ENCODE data around the gene SMPD4.
"Not testable (repeated sequence)": the region's sequence is repeated elsewhere in the genome, so short reads cannot be mapped to it uniquely, and the experiment has no call there.

Gene SMPD4

GRCh38 chr2:130185436-130185835 lies 4.0 kb upstream of the SMPD4 start:
- Histone ChIP-seq H3K79me2 (ENCODE audit: control insufficient read depth, insufficient read depth, low read length, poor library complexity) (peaks cover 14% of the 10 kb centered on the region), H4K12ac (ENCODE audit: low read depth, low read length) (no peak overlapping the region), H2BK12ac (ENCODE audit: low read length) (no peak overlapping the region), H3K27ac (ENCODE audit: low read depth, low read length) (no peak overlapping the region), H3K27me3 (ENCODE audit: insufficient read depth, low read length) (no peaks in the 10 kb centered on the region), H3K14ac (ENCODE audit: low read length) (no peak overlapping the region), H2BK5ac (ENCODE audit: low read depth, low read length, poor library complexity) (no peak overlapping the region), H2BK120ac (ENCODE audit: insufficient read depth, low read length, poor library complexity) (no peak overlapping the region), H3K4me2 (ENCODE audit: low read length) (no peak overlapping the region), H3K79me1 (ENCODE audit: low read length) (peaks cover 12% of the 10 kb centered on the region), H2AK5ac (ENCODE audit: low read length) (no peak overlapping the region), H4K8ac (ENCODE audit: low read depth, low read length) (no peak overlapping the region), H3K36me3 (ENCODE audit: control insufficient read depth in 1 of 2, insufficient read depth in 2 of 2, low read length in 2 of 2) (peaks cover 9 to 11% of the 10 kb centered on the region in 2 experiments), H3K4me1 (ENCODE audit: control insufficient read depth in 1 of 2, insufficient read depth in 2 of 2, low read length in 2 of 2) (peaks cover 2 to 9% of the 10 kb centered on the region in 2 experiments), H3K9ac (ENCODE audit: low read length) (no peak overlapping the region), H3K18ac (ENCODE audit: low read length) (no peak overlapping the region), H3K9me3 (ENCODE audit: insufficient read depth, low read depth, low read length) (no peaks in the 10 kb centered on the region), H3K23ac (ENCODE audit: low read length) (no peak overlapping the region), H2AFZ (ENCODE audit: insufficient read depth, low read length, poor library complexity) (no peak overlapping the region), H3K4me3 (ENCODE audit: low read depth, low read length) (no peak overlapping the region), H4K91ac (ENCODE audit: low read depth, low read length) (no peak overlapping the region), H3K4ac (ENCODE audit: low read depth, low read length) (no peak overlapping the region)
- DNase-seq = no peak
- whole genome bisulfite sequencing (ENCODE audit: extremely low coverage, insufficient coverage, insufficient read length) = no CpG with 5 or more reads among the region's 10 CpGs

- no peak overlapping the region for H2BK12ac ChIP-seq (ENCODE audit: low read length)
- H3K79me1 ChIP-seq (ENCODE audit: low read length) = peaks cover 12% of the 10 kb centered on the region
- peaks cover 5 to 9% of the 10 kb centered on the region in 2 experiments for H3K4me1 ChIP-seq (ENCODE audit: control insufficient read depth in 1 of 2, insufficient read depth in 2 of 2, low read length in 2 of 2)
- no peak overlapping the region for H2AK5ac ChIP-seq (ENCODE audit: low read length)
- no peak overlapping the region for H3K4me3 ChIP-seq (ENCODE audit: low read depth, low read length)
- H3K79me2 ChIP-seq (ENCODE audit: control insufficient read depth, insufficient read depth, low read length, poor library complexity) = peaks cover 22% of the 10 kb centered on the region
- no peak overlapping the region for H3K18ac ChIP-seq (ENCODE audit: low read length)
- no peak overlapping the region for H3K9ac ChIP-seq (ENCODE audit: low read length)
- H3K27me3 ChIP-seq (ENCODE audit: insufficient read depth, low read length) = no peaks in the 10 kb centered on the region
- H3K36me3 ChIP-seq (ENCODE audit: control insufficient read depth in 1 of 2, insufficient read depth in 2 of 2, low read length in 2 of 2) = peaks cover 13 to 15% of the 10 kb centered on the region in 2 experiments
- no CpG with 5 or more reads among the region's 26 CpGs for WGBS (ENCODE audit: extremely low coverage, insufficient coverage, insufficient read length)
- H3K9me3 ChIP-seq (ENCODE audit: insufficient read depth, low read depth, low read length) = no peaks in the 10 kb centered on the region
- H2BK5ac ChIP-seq (ENCODE audit: low read depth, low read length, poor library complexity) = no peak overlapping the region
- H2BK120ac ChIP-seq (ENCODE audit: insufficient read depth, low read length, poor library complexity) = no peak overlapping the region
- no peak overlapping the region for H2AFZ ChIP-seq (ENCODE audit: insufficient read depth, low read length, poor library complexity)
- H4K8ac ChIP-seq (ENCODE audit: low read depth, low read length) = no peak overlapping the region
- H4K91ac ChIP-seq (ENCODE audit: low read depth, low read length) = no peak overlapping the region
- no peak overlapping the region for H3K23ac ChIP-seq (ENCODE audit: low read length)
- no peak overlapping the region for H3K27ac ChIP-seq (ENCODE audit: low read depth, low read length)
- H4K12ac ChIP-seq (ENCODE audit: low read depth, low read length) = no peak overlapping the region
- no peak for DNase-seq
- H3K4ac ChIP-seq (ENCODE audit: low read depth, low read length) = peak overlapping the region; percentile 19
- no peak overlapping the region for H3K4me2 ChIP-seq (ENCODE audit: low read length)
- H3K14ac ChIP-seq (ENCODE audit: low read length) = no peak overlapping the region
Measured at GRCh38 chr2:130183512-130184373, 2.3 kb upstream of the SMPD4 start.

- Histone ChIP-seq H3K79me1 (ENCODE audit: low read length) (peaks cover 12% of the 10 kb centered on the region), H3K4me2 (ENCODE audit: low read length) (peak overlapping the region; percentile 69), H4K12ac (ENCODE audit: low read depth, low read length) (peak overlapping the region; percentile 47), H3K4ac (ENCODE audit: low read depth, low read length) (peak overlapping the region; percentile 46), H3K14ac (ENCODE audit: low read length) (peak overlapping the region; percentile 6), H3K9ac (ENCODE audit: low read length) (peak overlapping the region; percentile 71), H4K8ac (ENCODE audit: low read depth, low read length) (peak overlapping the region; percentile 57), H3K79me2 (ENCODE audit: control insufficient read depth, insufficient read depth, low read length, poor library complexity) (peaks cover 22% of the 10 kb centered on the region), H2AK5ac (ENCODE audit: low read length) (peak overlapping the region; percentile 10), H3K4me3 (ENCODE audit: low read depth, low read length) (peak overlapping the region; percentile 72), H3K36me3 (ENCODE audit: control insufficient read depth in 1 of 2, insufficient read depth in 2 of 2, low read length in 2 of 2) (peaks cover 13 to 15% of the 10 kb centered on the region in 2 experiments), H2AFZ (ENCODE audit: insufficient read depth, low read length, poor library complexity) (peak overlapping the region; percentile 11), H3K23ac (ENCODE audit: low read length) (peak overlapping the region; percentile 33)
- H2BK5ac ChIP-seq (ENCODE audit: low read depth, low read length, poor library complexity); H3K27ac ChIP-seq (ENCODE audit: low read depth, low read length); H3K4me1 ChIP-seq (ENCODE audit: control insufficient read depth in 1 of 2, insufficient read depth in 2 of 2, low read length in 2 of 2); DNase-seq; H2BK12ac ChIP-seq (ENCODE audit: low read length); H3K18ac ChIP-seq (ENCODE audit: low read length); H3K27me3 ChIP-seq (ENCODE audit: insufficient read depth, low read length); H4K91ac ChIP-seq (ENCODE audit: low read depth, low read length); H2BK120ac ChIP-seq (ENCODE audit: insufficient read depth, low read length, poor library complexity); H3K9me3 ChIP-seq (ENCODE audit: insufficient read depth, low read depth, low read length): not testable (repeated sequence)
- no CpG with 5 or more reads among the region's 23 CpGs for WGBS (ENCODE audit: extremely low coverage, insufficient coverage, insufficient read length)
Measured at GRCh38 chr2:130182826-130183511, 1.6 kb upstream of the SMPD4 start.

DNA sequence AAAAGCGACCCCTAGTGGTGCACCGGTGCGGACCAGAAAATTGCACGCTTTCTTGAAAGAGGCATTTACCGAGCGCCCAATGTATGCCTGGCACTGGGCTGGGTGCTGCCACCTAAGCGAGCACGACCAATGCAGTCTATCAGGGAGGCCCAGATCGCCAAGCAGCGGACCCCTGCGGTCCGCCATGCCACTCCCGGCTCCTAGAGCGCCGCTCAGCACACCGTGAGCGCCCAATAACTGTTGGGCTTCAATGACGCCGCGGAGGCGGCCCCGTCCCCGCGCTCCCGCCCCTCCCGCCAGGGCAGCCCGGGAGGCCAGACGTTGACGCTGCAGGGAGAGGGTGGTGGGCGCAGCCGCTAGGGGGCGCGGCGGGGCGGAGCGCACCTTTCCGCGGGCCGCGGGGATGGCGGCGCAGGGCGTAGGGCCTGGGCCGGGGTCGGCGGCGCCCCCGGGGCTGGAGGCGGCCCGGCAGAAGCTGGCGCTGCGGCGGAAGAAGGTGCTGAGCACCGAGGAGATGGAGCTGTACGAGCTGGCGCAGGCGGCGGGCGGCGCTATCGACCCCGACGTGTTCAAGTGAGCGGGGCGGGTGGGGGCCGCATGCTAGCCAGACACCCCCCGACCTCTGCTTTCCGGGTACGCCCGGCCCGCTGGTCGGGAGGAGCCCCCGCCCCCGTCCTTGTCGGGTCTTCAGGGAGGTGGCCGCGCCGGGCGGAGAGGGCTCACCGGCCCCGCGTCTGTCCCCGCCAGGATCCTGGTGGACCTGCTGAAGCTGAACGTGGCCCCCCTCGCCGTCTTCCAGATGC lies 679 bp upstream of the SMPD4 start, which contains the start of gene MZT2B:
Gene MZT2B (plus strand): TSS at position 383 of the 803 bp plus-strand sequence. CDS start 21 bp downstream, at position 404.
- no CpG with 5 or more reads among the region's 86 CpGs for WGBS (ENCODE audit: extremely low coverage, insufficient coverage, insufficient read length)

More for the DNA sequence above, 679 bp upstream of the SMPD4 start, which contains the start of gene MZT2B:
- H2BK5ac ChIP-seq (ENCODE audit: low read depth, low read length, poor library complexity) = peak within 1 kb of the TSS; percentile 95
- H2BK12ac ChIP-seq (ENCODE audit: low read length); H3K27me3 ChIP-seq (ENCODE audit: insufficient read depth, low read length); H3K9me3 ChIP-seq (ENCODE audit: insufficient read depth, low read depth, low read length); H3K4me1 ChIP-seq (ENCODE audit: control insufficient read depth in 1 of 2, insufficient read depth in 2 of 2, low read length in 2 of 2): not testable (repeated sequence)
- H2BK120ac ChIP-seq (ENCODE audit: insufficient read depth, low read length, poor library complexity) = peak within 1 kb of the TSS; percentile 95
- H3K4me2 ChIP-seq (ENCODE audit: low read length) = peak within 1 kb of the TSS; percentile 85
- peak within 1 kb of the TSS; percentile 33 for H3K23ac ChIP-seq (ENCODE audit: low read length)
- H3K27ac ChIP-seq (ENCODE audit: low read depth, low read length) = peak within 1 kb of the TSS; percentile 84
- H3K79me1 ChIP-seq (ENCODE audit: low read length) = peaks cover 12% of the 10 kb centered on the region
- H3K18ac ChIP-seq (ENCODE audit: low read length) = peak within 1 kb of the TSS; percentile 99
- peak within 1 kb of the TSS; percentile 97 for H2AK5ac ChIP-seq (ENCODE audit: low read length)
- peak within 1 kb of the TSS; percentile 100 for H4K8ac ChIP-seq (ENCODE audit: low read depth, low read length)
- H4K91ac ChIP-seq (ENCODE audit: low read depth, low read length) = peak within 1 kb of the TSS; percentile 94
- H3K4ac ChIP-seq (ENCODE audit: low read depth, low read length) = peak within 1 kb of the TSS; percentile 97
- peaks cover 13 to 15% of the 10 kb centered on the region in 2 experiments for H3K36me3 ChIP-seq (ENCODE audit: control insufficient read depth in 1 of 2, insufficient read depth in 2 of 2, low read length in 2 of 2)
- H3K4me3 ChIP-seq (ENCODE audit: low read depth, low read length) = peak within 1 kb of the TSS; percentile 96
- H3K9ac ChIP-seq (ENCODE audit: low read length) = peak within 1 kb of the TSS; percentile 94
- H2AFZ ChIP-seq (ENCODE audit: insufficient read depth, low read length, poor library complexity) = peak within 1 kb of the TSS; percentile 98
- H4K12ac ChIP-seq (ENCODE audit: low read depth, low read length) = peak within 1 kb of the TSS; percentile 95
- peak; percentile 74 to 88 for DNase-seq
- H3K79me2 ChIP-seq (ENCODE audit: control insufficient read depth, insufficient read depth, low read length, poor library complexity) = peaks cover 22% of the 10 kb centered on the region
- H3K14ac ChIP-seq (ENCODE audit: low read length) = peak within 1 kb of the TSS; percentile 96

Data from trophoblast cell (in vitro differentiated cells and primary cell).